WTC11 (cell line): ENCODE measurements around the gene TOM1L2. TPM values are rescaled to one million over a fixed set of nuclear protein-coding genes. Genes with fewer than 3 reads are reported as not detected.

ENCODE experiments used
- ATAC-seq: fragments of 200-7000 bp; cut with Tn5 transposase; 2 replicates; pipeline ENCODE4 v1.10.0; 2021; ENCODE audit warnings: mild to moderate bottlenecking, moderate library complexity
- CTCF ChIA-PET: fragments of 300-600 bp; sonication (Branson Sonifier 250); formaldehyde crosslinking; loops from one replicate; lab custom pipeline; 2021; ENCODE audit warnings: antibody characterized with exemption; lab: Charles Lee
- POLR2A ChIA-PET: fragments of 350-600 bp; sonication (Branson Sonifier 250); formaldehyde crosslinking; loops from one replicate; lab custom pipeline; 2021; ENCODE audit warnings: antibody characterized with exemption; lab: Charles Lee
- DNase-seq: peaks from one replicate; pipeline ENCODE4 v3.0.0; 2021; ENCODE audit warnings: low spot score
- H3K27ac Mint-ChIP-seq: 2 replicates; pipeline ENCODE4 v1.8.0; 2021; ENCODE audit warnings: mixed read lengths
- H3K27me3 Mint-ChIP-seq: 2 replicates; pipeline ENCODE4 v1.8.0; 2021; ENCODE audit warnings: low read depth, mild to moderate bottlenecking, moderate library complexity, mixed read lengths
- H3K36me3 Mint-ChIP-seq: 2 replicates; pipeline ENCODE4 v1.8.0; 2021; ENCODE audit warnings: mixed read lengths
- H3K4me1 Mint-ChIP-seq: 2 replicates; pipeline ENCODE4 v1.8.0; 2022; ENCODE audit warnings: mixed read lengths
- H3K4me3 Mint-ChIP-seq: 2 replicates; pipeline ENCODE4 v1.8.0; 2021; ENCODE audit warnings: mild to moderate bottlenecking, moderate library complexity, mixed read lengths
- H3K9me3 Mint-ChIP-seq: 2 replicates; pipeline ENCODE4 v1.8.0; 2021; ENCODE audit warnings: mixed read lengths
- ATF6 ChIP-seq: sonication (generic); formaldehyde crosslinking; IDR thresholded peaks from 2 replicates; pipeline ENCODE4 v1.8.1; 2023; ENCODE audit warnings: mild to moderate bottlenecking, missing genetic modification reagents
- ELF4 ChIP-seq: sonication (generic); formaldehyde crosslinking; IDR thresholded peaks from 2 replicates; pipeline ENCODE4 v1.8.1; 2022; ENCODE audit warnings: low read depth, mild to moderate bottlenecking, moderate library complexity, missing genetic modification reagents
- ERG ChIP-seq: fragments of 250-450 bp; sonication (Bioruptor Pico); IDR thresholded peaks from 2 replicates; pipeline ENCODE4 v1.8.0; 2021; ENCODE audit warnings: mild to moderate bottlenecking
- ETV6 ChIP-seq: sonication (generic); formaldehyde crosslinking; IDR thresholded peaks from 2 replicates; pipeline ENCODE4 v1.8.1; 2022; ENCODE audit warnings: mild to moderate bottlenecking, missing genetic modification reagents
- GTF2I ChIP-seq: fragments of 250-450 bp; sonication (Bioruptor Pico); conservative IDR thresholded peaks from 2 replicates; pipeline ENCODE4 v1.4.0; 2021; ENCODE audit warnings: mild to moderate bottlenecking
- IRF1 ChIP-seq: sonication (generic); formaldehyde crosslinking; IDR thresholded peaks from 2 replicates; pipeline ENCODE4 v1.8.0; 2023; ENCODE audit warnings: missing genetic modification reagents
- IRF2 ChIP-seq: sonication (generic); formaldehyde crosslinking; IDR thresholded peaks from 2 replicates; pipeline ENCODE4 v1.8.0; 2022; ENCODE audit warnings: low read depth, missing genetic modification reagents, borderline replicate concordance
- JUN ChIP-seq: sonication (generic); formaldehyde crosslinking; IDR thresholded peaks from 2 replicates; pipeline ENCODE4 v1.8.0; 2023; ENCODE audit warnings: mild to moderate bottlenecking, missing genetic modification reagents
- MAX ChIP-seq: sonication (generic); formaldehyde crosslinking; IDR thresholded peaks from 2 replicates; pipeline ENCODE4 v1.8.0; 2022; ENCODE audit warnings: mild to moderate bottlenecking, missing genetic modification reagents
- NR1H2 ChIP-seq: sonication (generic); formaldehyde crosslinking; IDR thresholded peaks from 2 replicates; pipeline ENCODE4 v1.9.0; 2021; ENCODE audit warnings: mild to moderate bottlenecking, moderate library complexity, missing genetic modification reagents
- NR2C2 ChIP-seq: sonication (generic); formaldehyde crosslinking; IDR thresholded peaks from 2 replicates; pipeline ENCODE4 v1.8.0; 2022; ENCODE audit warnings: mild to moderate bottlenecking, missing genetic modification reagents
- PREB ChIP-seq: sonication (generic); formaldehyde crosslinking; IDR thresholded peaks from 2 replicates; pipeline ENCODE4 v1.8.1; 2022; ENCODE audit warnings: mild to moderate bottlenecking, missing genetic modification reagents, moderate library complexity, borderline replicate concordance
- RORB ChIP-seq: fragments of 250-450 bp; sonication (Bioruptor Pico); IDR thresholded peaks from 2 replicates; pipeline ENCODE4 v1.9.0; 2021; ENCODE audit warnings: mild to moderate bottlenecking
- SOX15 ChIP-seq: fragments of 250-450 bp; sonication (Bioruptor Pico); IDR thresholded peaks from 2 replicates; pipeline ENCODE4 v1.9.0; 2021; ENCODE audit warnings: mild to moderate bottlenecking
- STAT6 ChIP-seq: sonication (generic); formaldehyde crosslinking; conservative IDR thresholded peaks from 2 replicates; pipeline ENCODE4 v1.8.1; 2023; ENCODE audit warnings: mild to moderate bottlenecking, low read depth, missing genetic modification reagents, moderate library complexity
- TEAD1 ChIP-seq: sonication (generic); formaldehyde crosslinking; IDR thresholded peaks from 2 replicates; pipeline ENCODE4 v1.8.0; 2022; ENCODE audit warnings: mild to moderate bottlenecking, missing genetic modification reagents
- USF2 ChIP-seq: sonication (generic); formaldehyde crosslinking; IDR thresholded peaks from 2 replicates; pipeline ENCODE4 v1.8.1; 2023; ENCODE audit warnings: mild to moderate bottlenecking, missing genetic modification reagents, moderate library complexity
- ZBTB21 ChIP-seq: sonication (generic); formaldehyde crosslinking; IDR thresholded peaks from 2 replicates; pipeline ENCODE4 v1.8.1; 2023; ENCODE audit warnings: mild to moderate bottlenecking, missing genetic modification reagents, borderline replicate concordance
- ZNF138 ChIP-seq: sonication (generic); formaldehyde crosslinking; conservative IDR thresholded peaks from 2 replicates; pipeline ENCODE4 v1.8.1; 2022; ENCODE audit warnings: mild to moderate bottlenecking, moderate library complexity, missing genetic modification reagents
- ZNF263 ChIP-seq: sonication (generic); formaldehyde crosslinking; IDR thresholded peaks from 2 replicates; pipeline ENCODE4 v1.8.1; 2022; ENCODE audit warnings: low read depth, mild to moderate bottlenecking, moderate library complexity, missing genetic modification reagents
- ZNF425 ChIP-seq: fragments of 250-450 bp; sonication (Bioruptor Pico); conservative IDR thresholded peaks from 2 replicates; pipeline ENCODE4 v1.9.0; 2021; ENCODE audit warnings: mild to moderate bottlenecking
- ZNF671 ChIP-seq: fragments of 250-450 bp; sonication (Bioruptor Pico); IDR thresholded peaks from 2 replicates; pipeline ENCODE4 v1.8.0; 2021; ENCODE audit warnings: mild to moderate bottlenecking
- total RNA-seq: library from RNA; stranded (reverse); gene quantifications from 3 replicates; pipeline ENCODE4 v1.2.3, GENCODE V29; 2021

The TOM1L2 gene
- total RNA-seq, 1 experiment from 2014 or later = 6.4 TPM

GRCh38 chr17:17987901-17988300, 15.7 kb upstream of the TOM1L2 start:
- ATAC-seq = no peak
- CTCF ChIA-PET = interaction anchor here (1.2 to 2.1 kb wide), 3 partner anchors 19 to 128 kb away, joined by 3 to 9 read pairs (median 3); no protein-coding TSS in a partner anchor
- POLR2A ChIA-PET = no interaction called here

GRCh38 chr17:17987187-17987896, 15.1 kb upstream of the TOM1L2 start:
- ChIA-PET POLR2A (interaction anchor here (0.7 kb wide), 1 partner anchor 229 kb away, joined by 3 read pairs; no protein-coding TSS in a partner anchor), CTCF (interaction anchor here (1.1 to 2.1 kb wide), 4 partner anchors 20 to 127 kb away, joined by 3 to 9 read pairs (median 4); no protein-coding TSS in a partner anchor)
- no peaks in the 10 kb centered on the region for H3K9me3 Mint-ChIP-seq
- no peaks in the 10 kb centered on the region for H3K36me3 Mint-ChIP-seq
- H3K27me3 Mint-ChIP-seq = no peaks in the 10 kb centered on the region
- no peaks in the 10 kb centered on the region for H3K4me1 Mint-ChIP-seq
- DNase-seq (no peak), ATAC-seq (no peak)
- no peak overlapping the region for H3K4me3 Mint-ChIP-seq
- no peak overlapping the region for H3K27ac Mint-ChIP-seq
- TF ChIP-seq ZNF138 = no peak
- no peak for TF ChIP-seq TEAD1
- TF ChIP-seq NR1H2 (CRISPR knock-in tag) = no peak
- TF ChIP-seq ZNF263 (CRISPR knock-in tag) = no peak
- TF ChIP-seq PREB (CRISPR knock-in tag) = no peak
- TF ChIP-seq ETV6 = no peak
- no peak for TF ChIP-seq IRF1
- TF ChIP-seq MAX (CRISPR knock-in tag) = no peak
- no peak for TF ChIP-seq IRF2
- TF ChIP-seq GTF2I (CRISPR knock-in tag) = no peak
- TF ChIP-seq ATF6 (CRISPR knock-in tag) = no peak
- TF ChIP-seq STAT6 (CRISPR knock-in tag) = no peak
- TF ChIP-seq ELF4 (CRISPR knock-in tag) = no peak
- no peak for TF ChIP-seq ZNF671 (CRISPR knock-in tag)
- no peak for TF ChIP-seq ZNF425 (CRISPR knock-in tag)

More at GRCh38 chr17:17987901-17988300, 15.7 kb upstream of the TOM1L2 start:
- TF ChIP-seq RORB (CRISPR knock-in tag) = no peak
- TF ChIP-seq USF2 (CRISPR knock-in tag) = no peak
- TF ChIP-seq TEAD1 = no peak
- TF ChIP-seq SOX15 (CRISPR knock-in tag) = no peak
- no peak for TF ChIP-seq JUN
- no peak for TF ChIP-seq ZBTB21 (CRISPR knock-in tag)
- TF ChIP-seq NR2C2 = no peak
- TF ChIP-seq ERG = no peak
- Mint-ChIP-seq H3K27me3 (no peaks in the 10 kb centered on the region), H3K9me3 (no peaks in the 10 kb centered on the region), H3K36me3 (no peaks in the 10 kb centered on the region), H3K4me1 (no peaks in the 10 kb centered on the region), H3K4me3 (no peak overlapping the region), H3K27ac (no peak overlapping the region)
- no peak for DNase-seq
